GM13977 (cell line): ENCODE results near the gene KLHL28.

Experiments used
- DNase-seq: peaks from one replicate; pipeline ENCODE4 v3.0.0; 2012; ENCODE audit warnings: low spot score
- CTCF ChIP-seq: IDR thresholded peaks from 2 replicates; pipeline ENCODE4 v1.5.1; 2012; ENCODE audit warnings: mild to moderate bottlenecking, control low read depth; ENCODE audit not compliant: insufficient read depth; ENCODE audit errors: extremely low read depth, missing control alignments
- in situ Hi-C: fragments of 300-500 bp; cut with MboI; formaldehyde crosslinking; loops from one replicate; pipeline ENCODE4 v1.12.0; 2022; ENCODE audit warnings: low sequenced_read_pairs, low pct_unique_long_range_greater_than_20kb, mixed read lengths, inconsistent platforms; ENCODE audit not compliant: unreplicated experiment

Gene KLHL28

DNA sequence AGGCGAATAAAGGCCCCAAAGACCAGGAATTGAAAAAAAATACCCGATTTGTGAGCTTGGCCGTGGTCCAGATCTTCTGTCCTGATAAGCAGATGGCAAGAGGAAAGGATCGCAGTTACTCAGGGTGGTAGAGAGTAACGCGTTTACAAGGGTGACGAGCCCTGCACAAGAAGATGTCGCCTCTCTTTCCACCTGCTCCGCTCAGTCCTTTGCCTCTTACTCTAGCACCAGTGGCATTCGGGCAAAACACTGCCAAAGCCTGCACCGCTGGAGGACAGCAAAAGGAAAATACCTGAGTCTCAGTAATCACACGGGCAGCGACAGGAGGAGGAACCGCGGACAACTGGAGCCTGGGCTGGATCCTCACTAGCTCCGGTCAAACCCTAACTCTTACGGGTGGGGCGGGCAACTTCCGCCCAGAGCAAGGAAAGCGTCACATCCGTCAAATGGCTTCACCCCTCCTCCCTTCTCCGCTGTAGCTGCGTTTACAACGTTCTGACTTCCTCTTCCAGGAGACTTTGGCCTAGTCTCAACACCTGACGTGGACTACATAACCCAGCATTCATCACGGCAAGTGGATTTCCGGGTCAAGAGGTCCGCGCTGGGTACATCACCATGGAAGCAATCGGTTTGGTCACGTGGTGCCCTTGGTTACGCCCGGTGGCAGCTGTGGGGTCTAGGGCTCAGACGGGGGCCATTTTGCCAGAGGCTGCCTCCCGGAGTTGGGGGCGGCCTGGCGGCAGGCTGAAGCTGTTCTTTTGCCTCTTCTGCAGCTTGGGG lies at the start of gene KLHL28, which contains the start of gene TOGARAM1:
KLHL28 (minus strand) TSS at position 394 of the 780 bp plus-strand sequence. CDS start 16,019 bp downstream, outside the sequence.
TOGARAM1 (plus strand) TSS at position 637 of the 780 bp plus-strand sequence. CDS start 232 bp downstream, outside the sequence.
- TF ChIP-seq CTCF, result no peak
- in situ Hi-C loops, result no loop called here
- DNase-seq, result peak; percentile 89

DNA sequence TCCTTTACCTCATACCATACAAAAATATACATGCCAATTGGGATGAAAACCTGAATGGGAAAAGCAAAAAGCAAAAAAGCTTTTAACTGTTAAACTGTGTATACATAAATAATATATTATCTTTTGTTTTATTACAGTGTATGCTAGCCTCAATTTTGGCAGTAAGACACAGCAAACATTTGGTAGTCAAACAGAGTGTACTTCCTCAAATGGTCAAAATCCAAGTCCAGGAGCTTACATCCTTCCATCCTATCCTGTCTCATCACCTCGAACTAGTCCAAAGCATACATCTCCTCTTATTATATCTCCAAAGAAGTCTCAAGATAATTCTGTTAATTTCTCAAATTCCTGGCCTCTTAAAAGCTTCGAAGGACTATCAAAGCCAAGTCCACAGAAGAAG lies 42.2 kb upstream of the KLHL28 start:
- in situ Hi-C loops, result no loop called here
- DNase-seq, result no peak
- TF ChIP-seq CTCF, result no peak

DNA sequence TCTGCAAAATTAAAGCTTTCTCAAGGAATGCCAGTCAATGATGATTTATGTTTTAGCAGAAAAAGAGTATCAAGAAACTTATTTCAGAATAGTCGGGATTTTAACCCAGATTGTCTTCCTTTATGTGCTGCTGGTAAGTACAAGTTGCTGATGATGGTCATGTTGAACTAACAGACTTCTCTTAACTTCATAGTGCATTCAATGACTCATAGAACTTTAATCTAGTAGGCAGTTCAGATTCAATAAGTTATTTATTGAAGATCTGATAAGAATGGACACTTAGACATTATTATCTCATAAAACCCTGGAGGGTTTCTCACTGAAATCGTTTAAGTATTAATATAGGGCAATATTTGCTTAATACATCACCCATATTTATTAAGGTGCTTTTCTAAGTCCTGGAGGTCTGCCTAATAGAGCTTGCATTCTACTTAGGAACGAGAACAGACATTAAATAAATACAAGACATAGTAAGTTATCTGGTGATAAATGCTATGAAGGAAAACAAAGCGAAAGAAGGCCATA lies 34.1 kb upstream of the KLHL28 start:
- no peak for TF ChIP-seq CTCF
- in situ Hi-C loops, result no loop called here
- DNase-seq, result no peak

DNA sequence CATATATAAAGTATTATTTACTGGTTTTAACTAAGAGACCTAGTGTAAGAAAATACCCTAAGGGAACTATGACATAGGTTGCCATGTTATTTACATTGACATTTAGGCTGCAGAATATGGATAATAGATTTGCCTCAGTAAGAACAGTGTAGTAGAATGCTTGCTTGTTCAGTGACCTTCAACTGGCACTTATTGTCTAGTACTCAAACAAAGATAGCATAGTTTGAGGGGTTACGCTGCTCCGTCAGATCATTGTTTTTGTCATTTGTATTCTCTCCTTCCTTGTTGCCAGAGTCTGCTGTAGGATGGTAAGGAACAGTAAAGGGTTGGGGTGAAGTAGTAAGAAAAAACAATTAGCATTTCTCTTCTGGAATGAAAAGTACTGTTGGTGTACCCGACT lies 33.4 kb upstream of the KLHL28 start:
- in situ Hi-C loops, result no loop called here
- DNase-seq, result no peak
- no peak for TF ChIP-seq CTCF

DNA sequence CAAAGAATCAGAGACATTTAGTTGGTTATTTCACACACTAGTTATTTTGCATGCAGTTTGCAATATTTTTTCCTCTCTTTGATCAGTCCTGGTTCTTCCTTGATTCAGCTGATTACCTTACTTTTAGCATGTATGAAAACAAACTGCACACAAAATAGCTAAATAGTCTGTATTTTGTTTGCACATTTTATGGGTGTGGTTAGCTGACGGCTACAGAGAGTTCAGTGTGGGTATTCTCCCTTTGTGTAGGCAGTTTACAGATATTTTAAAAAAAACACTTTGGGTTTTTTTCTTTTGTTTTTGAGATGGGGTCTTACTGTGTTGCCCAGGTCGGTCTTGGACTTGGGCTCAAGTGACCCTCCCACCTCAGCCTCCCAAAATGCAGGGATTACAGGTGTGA lies 28.8 kb upstream of the KLHL28 start:
- no peak for DNase-seq
- in situ Hi-C loops, result no loop called here
- no peak for TF ChIP-seq CTCF

GRCh38 chr14:44989497-44990440 lies 28.0 kb upstream of the KLHL28 start:
- in situ Hi-C loops, result no loop called here
- TF ChIP-seq CTCF, result no peak
- no peak for DNase-seq
